Neural cell (in vitro differentiated cells): ENCODE data around the gene CLTCL1.

Experiments used
- CTCF ChIP-seq: fragments of 450-650 bp; IDR thresholded peaks from 2 replicates; pipeline ENCODE4 v1.5.1; 2014; ENCODE audit warnings: antibody characterized with exemption, mild to moderate bottlenecking, moderate library complexity; ENCODE audit not compliant: poor library complexity, severe bottlenecking
- EP300 ChIP-seq: fragments of 450-650 bp; conservative IDR thresholded peaks from 2 replicates; pipeline ENCODE4 v1.6.1; 2014; ENCODE audit warnings: antibody characterized with exemption, mild to moderate bottlenecking, moderate library complexity; ENCODE audit not compliant: poor library complexity, severe bottlenecking
- EZH2 ChIP-seq: fragments of 200-600, 300-800 bp; shearing (Covaris generic), sonication (generic); IDR thresholded peaks from 2 replicates; pipeline ENCODE4 v1.6.1; 2014; ENCODE audit warnings: antibody characterized with exemption, low read length, borderline replicate concordance, mild to moderate bottlenecking; ENCODE audit not compliant: insufficient read depth, poor library complexity, severe bottlenecking
- MXI1 ChIP-seq: fragments of 450-650 bp; conservative IDR thresholded peaks from 2 replicates; pipeline ENCODE4 v1.6.1; 2014; ENCODE audit warnings: antibody characterized with exemption, mild to moderate bottlenecking; ENCODE audit not compliant: poor library complexity, severe bottlenecking
- POLR2AphosphoS5 ChIP-seq: IDR thresholded peaks from 2 replicates; pipeline ENCODE4 v1.6.1; 2012
- RAD21 ChIP-seq: fragments of 450-650 bp; conservative IDR thresholded peaks from 2 replicates; pipeline ENCODE4 v1.6.1; 2014; ENCODE audit warnings: antibody characterized with exemption, mild to moderate bottlenecking, moderate library complexity

- TF ChIP-seq CTCF: no peak
- TF ChIP-seq POLR2AphosphoS5: no peak
- TF ChIP-seq EZH2: no peak
- no peak for TF ChIP-seq EP300
- TF ChIP-seq MXI1: peak; percentile 38
- TF ChIP-seq RAD21: peak; percentile 16
These were observed 320 bp downstream of the CLTCL1 start for GRCh38 chr22:19291218-19291579.
